Measurements from ENCODE around the gene FBLN2. TPM values are rescaled to one million over a fixed set of nuclear protein-coding genes. Genes with fewer than 3 reads are reported as not detected.
A peak's percentile ranks its signal among the peaks of the same experiment; 100 is the strongest.

Gene FBLN2
- total and polyA plus RNA-seq, 4 donors = 16.7 to 494 (median 68.4) TPM

- intact Hi-C loops (cut with DNase I) = no loop called here
- Histone ChIP-seq H3K27me3 (ENCODE audit: control insufficient read depth in 1 of 2, insufficient read depth in 2 of 2, low read length in 1 of 2) (no peaks in the 10 kb centered on the region), H3K27ac (ENCODE audit: low read depth in 1 of 2, low read length in 2 of 2) (no peak overlapping the region), H3K4me1 (ENCODE audit: control insufficient read depth in 1 of 2, insufficient read depth in 2 of 2, low read length in 2 of 2) (no peaks in the 10 kb centered on the region), H3K36me3 (ENCODE audit: control insufficient read depth in 1 of 2, insufficient read depth in 2 of 2, low read length in 1 of 2) (no peaks in the 10 kb centered on the region), H3K4me3 (ENCODE audit: low read length in 2 of 2) (no peak overlapping the region), H3K9me3 (ENCODE audit: control insufficient read depth, low read length) (no peaks in the 10 kb centered on the region)
- DNase-seq = no peak
- no peak for ATAC-seq (ENCODE audit: low FRiP score)
- 55 to 59% methylated on average over 11 of the region's 11 CpGs for WGBS, 2 donors
These were observed 26.6 kb downstream of the FBLN2 start for GRCh38 chr3:13575459-13576061.

DNA sequence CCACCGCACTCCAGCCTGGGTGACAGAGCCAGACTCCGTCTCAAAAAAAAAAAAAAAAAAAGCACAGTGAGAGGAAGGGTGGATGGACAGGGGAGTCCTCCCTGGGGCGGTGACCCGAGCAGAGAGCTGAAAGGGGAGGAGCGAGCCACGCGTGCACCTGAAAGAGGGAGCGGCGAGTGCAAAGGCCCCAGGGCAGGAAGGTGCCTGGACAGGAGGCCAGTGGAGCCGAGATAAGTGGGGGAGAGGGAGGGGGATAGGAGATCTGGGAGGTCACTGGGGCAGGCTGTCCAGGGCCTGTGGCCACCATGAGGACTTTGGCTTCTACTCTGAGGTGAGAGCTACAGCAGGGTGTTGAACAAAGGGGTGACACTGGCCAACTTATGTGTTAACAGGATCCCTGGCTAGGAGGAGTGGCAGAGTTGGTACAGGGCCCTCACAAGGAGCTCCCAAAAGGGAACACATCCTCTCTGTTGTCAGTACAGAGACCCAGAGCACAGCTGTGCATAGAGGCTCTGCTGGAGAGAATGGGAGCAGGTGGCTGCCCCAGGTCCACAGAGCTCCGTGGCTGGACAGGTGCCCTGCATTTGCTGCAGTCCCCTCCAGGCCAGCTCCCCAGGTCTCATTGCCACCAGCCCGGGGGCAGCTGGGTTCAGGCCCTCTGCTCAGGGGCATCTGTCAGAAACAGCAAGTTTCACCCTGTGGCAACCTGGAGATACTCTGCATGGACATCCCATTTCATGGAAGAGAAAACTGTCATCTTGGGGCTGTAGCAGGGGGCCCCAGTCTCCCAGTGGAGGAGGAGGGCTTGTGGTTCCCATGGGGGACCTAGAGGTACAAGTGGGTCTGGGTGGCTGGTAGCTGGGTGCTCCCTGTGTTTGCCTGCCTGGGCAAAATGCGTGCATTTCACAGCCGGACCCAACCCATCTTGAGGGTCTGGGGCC lies 28.5 kb downstream of the FBLN2 start:
- no peak overlapping the region for H3K4me3 ChIP-seq (ENCODE audit: low read length in 2 of 2)
- intact Hi-C loops (cut with DNase I) = no loop called here
- no peak overlapping the region for H3K27ac ChIP-seq (ENCODE audit: low read depth in 1 of 2, low read length in 2 of 2)
- H3K9me3 ChIP-seq (ENCODE audit: control insufficient read depth, low read length) = no peaks in the 10 kb centered on the region
- DNase-seq = no peak
- ATAC-seq (ENCODE audit: low FRiP score) = no peak
- H3K36me3 ChIP-seq (ENCODE audit: control insufficient read depth in 1 of 2, insufficient read depth in 2 of 2, low read length in 1 of 2) = no peaks in the 10 kb centered on the region
- H3K27me3 ChIP-seq (ENCODE audit: control insufficient read depth in 1 of 2, insufficient read depth in 2 of 2, low read length in 1 of 2) = no peaks in the 10 kb centered on the region
- H3K4me1 ChIP-seq (ENCODE audit: control insufficient read depth in 1 of 2, insufficient read depth in 2 of 2, low read length in 2 of 2) = no peaks in the 10 kb centered on the region
- 95 to 98% methylated on average over 12 to 14 of the region's 14 CpGs for WGBS, 2 donors

- Histone ChIP-seq H3K36me3 (ENCODE audit: control insufficient read depth in 1 of 2, insufficient read depth in 2 of 2, low read length in 1 of 2) (no peaks in the 10 kb centered on the region), H3K27ac (ENCODE audit: low read depth in 1 of 2, low read length in 2 of 2) (no peak overlapping the region), H3K4me1 (ENCODE audit: control insufficient read depth in 1 of 2, insufficient read depth in 2 of 2, low read length in 2 of 2) (no peaks in the 10 kb centered on the region), H3K27me3 (ENCODE audit: control insufficient read depth in 1 of 2, insufficient read depth in 2 of 2, low read length in 1 of 2) (no peaks in the 10 kb centered on the region), H3K4me3 (ENCODE audit: low read length in 2 of 2) (no peak overlapping the region), H3K9me3 (ENCODE audit: control insufficient read depth, low read length) (no peaks in the 10 kb centered on the region)
- 67 to 76% methylated on average over 2 of the region's 2 CpGs for WGBS, 2 donors
- ATAC-seq (ENCODE audit: low FRiP score) (no peak), DNase-seq (no peak)
- intact Hi-C loops (cut with DNase I) = no loop called here
These were observed 29.3 kb downstream of the FBLN2 start for GRCh38 chr3:13578251-13578650.

DNA sequence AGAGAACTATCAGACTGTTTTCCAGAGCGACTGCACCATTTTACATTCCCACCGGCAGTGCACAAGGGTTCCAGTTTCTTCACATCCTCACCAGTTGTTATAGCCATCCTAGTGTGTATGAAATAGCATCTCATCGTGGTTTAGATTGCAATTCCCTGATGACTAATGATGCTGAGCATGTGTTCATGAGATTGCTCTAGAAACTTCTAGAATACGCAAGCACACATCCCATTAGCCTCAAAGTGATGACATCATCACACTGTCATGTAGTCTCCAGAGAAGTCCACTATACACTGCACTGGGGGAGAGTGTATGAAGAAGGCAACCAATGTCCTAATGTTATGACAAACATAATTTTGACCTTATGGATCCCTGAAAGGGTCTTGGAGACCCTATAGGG lies 30.1 kb downstream of the FBLN2 start:
- Histone ChIP-seq H3K4me3 (ENCODE audit: low read length in 2 of 2) (no peak overlapping the region), H3K36me3 (ENCODE audit: control insufficient read depth in 1 of 2, insufficient read depth in 2 of 2, low read length in 1 of 2) (no peaks in the 10 kb centered on the region), H3K9me3 (ENCODE audit: control insufficient read depth, low read length) (no peaks in the 10 kb centered on the region), H3K27me3 (ENCODE audit: control insufficient read depth in 1 of 2, insufficient read depth in 2 of 2, low read length in 1 of 2) (no peaks in the 10 kb centered on the region), H3K27ac (ENCODE audit: low read depth in 1 of 2, low read length in 2 of 2) (no peak overlapping the region), H3K4me1 (ENCODE audit: control insufficient read depth in 1 of 2, insufficient read depth in 2 of 2, low read length in 2 of 2) (no peaks in the 10 kb centered on the region)
- DNase-seq (no peak), ATAC-seq (ENCODE audit: low FRiP score) (no peak)
- WGBS, 2 donors = 79 to 81% methylated on average over 4 of the region's 4 CpGs
- intact Hi-C loops (cut with DNase I) = no loop called here

DNA sequence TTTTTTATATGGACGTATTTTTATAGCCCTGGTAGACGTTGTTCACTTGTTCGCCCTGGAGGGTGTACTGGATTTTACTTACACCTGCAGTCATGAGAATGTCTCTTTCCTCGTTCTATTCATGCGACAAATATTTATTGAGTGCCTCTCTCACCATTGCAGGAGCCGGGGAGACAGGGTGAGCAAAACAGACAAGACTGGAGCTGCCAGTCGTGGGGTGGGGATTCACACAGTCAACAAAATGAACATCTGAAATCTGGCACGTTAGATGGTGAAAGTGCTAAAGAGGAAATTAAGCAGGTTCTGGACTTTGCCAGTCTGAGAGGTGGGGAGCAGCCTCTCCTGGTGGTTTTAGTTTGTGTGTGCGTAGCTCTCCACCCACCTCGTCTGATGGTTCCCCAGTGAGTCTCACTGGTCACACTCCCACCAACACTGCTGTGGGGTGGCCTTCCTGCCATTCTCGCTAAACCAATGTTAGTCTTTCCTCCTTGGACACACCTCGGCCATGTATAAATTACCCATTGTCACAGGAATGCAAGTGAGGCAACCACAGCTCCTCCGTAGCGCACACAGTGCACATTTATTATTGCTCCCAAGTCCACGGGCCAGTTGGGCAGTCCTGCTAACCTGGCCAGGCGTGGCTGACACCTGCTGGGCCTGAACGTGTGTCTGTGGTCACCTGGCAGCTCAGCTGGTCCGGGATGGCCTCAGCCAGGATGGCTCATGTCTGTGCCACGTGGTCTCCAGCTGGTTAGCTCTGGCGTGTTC lies 31.5 kb downstream of the FBLN2 start:
- DNase-seq = peak in 1 of 2 donors; percentile 55
- no peak for ATAC-seq (ENCODE audit: low FRiP score)
- Histone ChIP-seq H3K4me3 (ENCODE audit: low read length in 2 of 2) (no peak overlapping the region), H3K27ac (ENCODE audit: low read depth in 1 of 2, low read length in 2 of 2) (no peak overlapping the region), H3K9me3 (ENCODE audit: control insufficient read depth, low read length) (no peaks in the 10 kb centered on the region), H3K27me3 (ENCODE audit: control insufficient read depth in 1 of 2, insufficient read depth in 2 of 2, low read length in 1 of 2) (no peaks in the 10 kb centered on the region), H3K36me3 (ENCODE audit: control insufficient read depth in 1 of 2, insufficient read depth in 2 of 2, low read length in 1 of 2) (no peaks in the 10 kb centered on the region), H3K4me1 (ENCODE audit: control insufficient read depth in 1 of 2, insufficient read depth in 2 of 2, low read length in 2 of 2) (no peaks in the 10 kb centered on the region)
- 85% methylated on average over 20 of the region's 20 CpGs for WGBS, 2 donors
- intact Hi-C loops (cut with DNase I) = no loop called here

DNA sequence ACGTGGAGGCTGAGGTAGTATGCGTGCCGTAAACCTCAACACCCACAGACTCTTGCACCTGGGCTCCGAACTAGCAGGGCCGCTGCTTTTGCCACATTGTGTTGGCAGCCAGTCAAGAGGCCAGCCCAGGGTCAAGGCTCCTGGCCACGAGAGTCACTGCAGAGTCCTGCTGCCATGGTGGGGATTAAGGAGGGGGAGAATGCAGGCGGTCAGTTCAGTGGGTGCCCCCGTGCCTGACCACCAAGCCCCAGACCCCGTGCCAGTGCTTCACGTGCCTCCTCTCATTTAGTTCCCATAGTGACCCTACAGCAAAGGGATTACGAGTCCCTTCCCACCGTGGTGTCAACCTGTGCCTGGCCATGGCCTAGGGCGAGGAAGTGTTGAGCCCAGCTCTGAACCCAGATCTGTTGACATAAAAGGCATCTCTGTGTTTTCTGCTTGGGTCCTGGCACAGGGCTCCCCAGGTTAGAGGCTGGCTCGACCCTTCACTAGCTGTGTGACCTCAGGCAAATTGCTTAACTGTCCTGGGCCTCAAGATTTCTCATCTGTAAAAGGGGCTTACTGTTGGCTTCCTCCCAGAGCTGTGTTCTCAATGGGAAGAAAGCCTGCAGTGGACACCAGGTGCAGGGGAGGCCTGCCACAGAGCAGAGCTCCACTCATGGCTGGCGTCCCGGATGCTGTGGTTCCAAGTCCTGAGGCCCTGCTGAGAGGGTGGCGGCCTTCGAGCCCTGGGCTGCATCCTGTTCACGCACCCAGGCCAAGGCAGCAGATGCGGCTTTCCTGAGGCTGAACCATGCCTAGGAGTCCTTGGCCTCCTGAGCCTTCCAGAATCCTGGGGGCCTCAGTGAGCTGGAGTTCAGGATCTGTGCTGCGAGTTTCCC lies 32.8 kb downstream of the FBLN2 start:
- no peaks in the 10 kb centered on the region for H3K27me3 ChIP-seq (ENCODE audit: control insufficient read depth in 1 of 2, insufficient read depth in 2 of 2, low read length in 1 of 2)
- no peak overlapping the region for H3K4me3 ChIP-seq (ENCODE audit: low read length in 2 of 2)
- no peak overlapping the region for H3K27ac ChIP-seq (ENCODE audit: low read depth in 1 of 2, low read length in 2 of 2)
- ATAC-seq (ENCODE audit: low FRiP score) (no peak), DNase-seq (peak in 1 of 2 donors; percentile 55)
- 86 to 95% methylated on average over 21 of the region's 21 CpGs for WGBS, 2 donors
- intact Hi-C loops (cut with DNase I) = no loop called here
- no peaks in the 10 kb centered on the region for H3K4me1 ChIP-seq (ENCODE audit: control insufficient read depth in 1 of 2, insufficient read depth in 2 of 2, low read length in 2 of 2)
- no peaks in the 10 kb centered on the region for H3K36me3 ChIP-seq (ENCODE audit: control insufficient read depth in 1 of 2, insufficient read depth in 2 of 2, low read length in 1 of 2)
- no peaks in the 10 kb centered on the region for H3K9me3 ChIP-seq (ENCODE audit: control insufficient read depth, low read length)

- no peak for ATAC-seq (ENCODE audit: low FRiP score)
- Histone ChIP-seq H3K27me3 (ENCODE audit: control insufficient read depth in 1 of 2, insufficient read depth in 2 of 2, low read length in 1 of 2) (no peaks in the 10 kb centered on the region), H3K4me1 (ENCODE audit: control insufficient read depth in 1 of 2, insufficient read depth in 2 of 2, low read length in 2 of 2) (no peaks in the 10 kb centered on the region), H3K36me3 (ENCODE audit: control insufficient read depth in 1 of 2, insufficient read depth in 2 of 2, low read length in 1 of 2) (no peaks in the 10 kb centered on the region), H3K9me3 (ENCODE audit: control insufficient read depth, low read length) (no peaks in the 10 kb centered on the region), H3K27ac (ENCODE audit: low read depth in 1 of 2, low read length in 2 of 2) (no peak overlapping the region), H3K4me3 (ENCODE audit: low read length in 2 of 2) (no peak overlapping the region)
- DNase-seq = peak in 1 of 2 donors; percentile 68
- intact Hi-C loops (cut with DNase I) = no loop called here
- 93 to 96% methylated on average over 24 of the region's 24 CpGs for WGBS, 2 donors
These were observed 33.7 kb downstream of the FBLN2 start for GRCh38 chr3:13582366-13583250.

All from aorta (tissue), 5 donors.